Activated T-cell treated with anti-CD3 and anti-CD28 coated beads for 48 hours (primary cell): Measurements from ENCODE around the gene SBF2.

Source experiments
- DNase-seq: peaks from one replicate; pipeline ENCODE4 v3.0.0-alpha.2; 2020; ENCODE audit warnings: low read depth

Gene SBF2

GRCh38 chr11:9772218-9772617 is 521.8 kb downstream of the SBF2 start:
- no peak for DNase-seq

GRCh38 chr11:9771071-9771511 is 522.9 kb downstream of the SBF2 start:
- no peak for DNase-seq

GRCh38 chr11:9769621-9770020 is 524.4 kb downstream of the SBF2 start:
- DNase-seq = no peak

GRCh38 chr11:9765320-9766101 is 528.5 kb downstream of the SBF2 start:
- no peak for DNase-seq

GRCh38 chr11:9763301-9763700 is 530.7 kb downstream of the SBF2 start:
- no peak for DNase-seq

- no peak for DNase-seq
Measured at GRCh38 chr11:9762531-9762930, 531.5 kb downstream of the SBF2 start.

- DNase-seq = no peak
Measured at GRCh38 chr11:9761441-9761945, 532.5 kb downstream of the SBF2 start.

- no peak for DNase-seq
Measured at GRCh38 chr11:9760193-9760575, 533.8 kb downstream of the SBF2 start.

GRCh38 chr11:9759519-9760192 is 534.4 kb downstream of the SBF2 start:
- DNase-seq = peak; percentile 86

- peak; percentile 60 for DNase-seq
Measured at GRCh38 chr11:9758637-9759518, 535.1 kb downstream of the SBF2 start.

- peak; percentile 93 for DNase-seq
Measured at GRCh38 chr11:9757809-9758636, 536.0 kb downstream of the SBF2 start.

- no peak for DNase-seq
Measured at GRCh38 chr11:9756878-9757277, 537.1 kb downstream of the SBF2 start.

GRCh38 chr11:9756461-9756860 is 537.6 kb downstream of the SBF2 start:
- no peak for DNase-seq

GRCh38 chr11:9755561-9756185 is 538.3 kb downstream of the SBF2 start:
- DNase-seq = no peak

GRCh38 chr11:9754010-9754471 is 540.0 kb downstream of the SBF2 start:
- DNase-seq = no peak

GRCh38 chr11:9753021-9753420 is 541.0 kb downstream of the SBF2 start:
- DNase-seq = no peak

GRCh38 chr11:9752091-9752490 is 541.9 kb downstream of the SBF2 start:
- DNase-seq = no peak

GRCh38 chr11:9750551-9750950 is 543.5 kb downstream of the SBF2 start:
- DNase-seq = no peak

GRCh38 chr11:9748361-9748970 is 545.6 kb downstream of the SBF2 start:
- peak; percentile 39 for DNase-seq

- DNase-seq = no peak
Measured at GRCh38 chr11:9747828-9748227, 546.2 kb downstream of the SBF2 start.
